NCI-H2171 treated with DMSO at 0.1 percent for 48 hours (cell line): ENCODE measurements around the gene ME2.
"Not testable (repeated sequence)": the region's sequence is repeated elsewhere in the genome, so short reads cannot be mapped to it uniquely, and the experiment has no call there.

Experiments used
- DNase-seq: peaks from one replicate; lab custom pipeline; 2025; lab: John Stamatoyannopoulos, UW

The ME2 gene

DNA sequence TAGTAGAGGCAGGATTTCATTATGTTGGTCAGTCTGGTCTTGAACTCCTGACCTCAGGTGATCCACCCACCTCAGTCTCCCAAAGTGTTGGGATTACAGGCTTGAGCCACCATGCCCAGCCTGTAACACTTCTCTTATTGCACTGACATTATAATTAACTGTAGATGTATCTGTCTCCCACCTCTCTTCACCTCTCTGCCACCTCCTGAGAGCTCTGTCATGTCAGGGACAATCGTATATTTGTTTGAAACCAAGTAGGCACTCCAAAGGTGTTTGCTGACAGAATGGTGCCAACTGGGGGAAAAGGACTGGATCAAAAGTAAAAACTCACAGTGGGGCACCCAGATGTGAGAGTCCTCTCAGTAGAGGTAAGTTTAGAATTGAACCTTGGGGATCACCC lies 17.3 kb upstream of the ME2 start:
- no peak for DNase-seq

DNA sequence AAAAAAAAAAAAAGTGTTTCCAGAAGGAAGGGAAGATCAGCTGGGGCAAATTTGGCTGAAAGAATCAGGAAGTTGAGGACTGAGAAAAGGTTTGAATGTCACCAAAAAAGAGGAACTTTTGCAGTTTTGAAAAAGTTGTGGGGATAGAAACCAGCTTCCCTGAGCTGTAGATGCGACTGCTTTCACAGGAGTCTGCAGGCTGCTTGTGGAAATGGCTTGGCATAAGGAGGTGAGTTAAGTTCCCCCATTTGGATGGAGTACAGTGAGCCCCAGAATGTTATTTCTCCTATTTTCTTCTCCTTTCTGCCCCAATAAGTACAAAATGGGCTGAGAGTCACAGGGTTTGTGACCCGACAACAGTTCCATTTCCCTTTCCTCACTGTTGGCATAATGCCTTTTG lies 16.5 kb upstream of the ME2 start:
- DNase-seq, result no peak

DNA sequence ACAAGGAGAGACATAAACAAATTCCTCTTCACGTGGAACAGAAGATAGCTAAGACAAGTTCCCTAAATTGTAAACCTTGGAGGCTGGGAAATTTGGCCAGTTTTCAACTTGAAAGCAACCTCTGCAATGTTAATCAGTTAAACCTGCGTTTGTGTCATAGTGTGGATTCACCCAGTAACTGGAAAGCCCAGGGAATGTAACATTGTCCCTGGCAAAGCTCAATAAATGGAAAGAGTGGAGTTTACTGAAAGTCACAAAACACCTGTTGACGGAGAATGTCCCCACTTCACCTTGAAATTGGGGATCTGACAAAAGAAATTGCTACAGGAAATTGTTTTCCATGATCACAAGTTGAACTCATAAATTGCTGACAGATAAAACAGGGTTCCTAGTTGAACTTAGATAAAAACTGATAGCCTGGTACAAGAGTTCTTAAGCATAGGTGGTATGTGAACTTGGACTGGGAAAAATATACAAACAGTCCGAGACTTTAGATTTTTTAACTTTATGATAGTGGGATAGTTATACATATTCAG lies 15.0 kb upstream of the ME2 start:
- no peak for DNase-seq

DNA sequence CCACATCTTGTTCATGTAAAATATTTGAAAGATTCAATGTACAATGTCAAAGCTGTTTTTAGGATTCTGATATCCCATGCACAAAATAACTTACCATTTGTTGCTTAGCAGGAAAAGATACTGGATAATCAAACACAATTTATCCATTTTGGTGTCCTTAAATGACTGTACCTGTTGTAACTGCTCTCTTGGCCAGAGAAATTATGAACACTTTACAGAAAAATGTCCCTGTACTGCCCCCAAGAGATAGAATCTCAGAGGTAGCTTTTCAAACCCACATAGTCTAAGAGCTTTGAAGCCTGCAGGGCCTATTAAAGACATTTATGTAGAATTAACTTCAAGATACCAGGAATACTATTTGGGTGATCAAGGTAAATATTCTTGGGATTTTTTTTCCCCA lies 12.2 kb upstream of the ME2 start:
- no peak for DNase-seq

DNA sequence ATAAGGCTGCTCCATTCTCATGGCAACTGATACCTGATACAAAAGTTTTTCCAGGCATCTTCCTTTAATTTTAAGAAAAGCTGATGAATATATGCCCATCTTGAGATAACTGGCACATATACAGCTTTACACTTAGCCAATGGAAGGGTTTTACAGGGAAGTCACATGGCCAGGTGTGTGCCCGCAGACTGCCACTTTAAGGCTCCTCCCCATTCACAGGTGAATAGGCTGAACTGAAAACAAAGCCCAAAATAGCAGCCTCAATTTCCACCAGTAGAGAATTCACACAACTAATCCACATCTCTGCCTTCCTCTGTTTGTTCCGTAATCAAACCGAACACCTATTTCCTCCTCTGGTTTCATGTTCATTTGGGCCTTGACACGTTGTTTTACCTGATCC lies 9.8 kb upstream of the ME2 start:
- DNase-seq, result no peak

DNA sequence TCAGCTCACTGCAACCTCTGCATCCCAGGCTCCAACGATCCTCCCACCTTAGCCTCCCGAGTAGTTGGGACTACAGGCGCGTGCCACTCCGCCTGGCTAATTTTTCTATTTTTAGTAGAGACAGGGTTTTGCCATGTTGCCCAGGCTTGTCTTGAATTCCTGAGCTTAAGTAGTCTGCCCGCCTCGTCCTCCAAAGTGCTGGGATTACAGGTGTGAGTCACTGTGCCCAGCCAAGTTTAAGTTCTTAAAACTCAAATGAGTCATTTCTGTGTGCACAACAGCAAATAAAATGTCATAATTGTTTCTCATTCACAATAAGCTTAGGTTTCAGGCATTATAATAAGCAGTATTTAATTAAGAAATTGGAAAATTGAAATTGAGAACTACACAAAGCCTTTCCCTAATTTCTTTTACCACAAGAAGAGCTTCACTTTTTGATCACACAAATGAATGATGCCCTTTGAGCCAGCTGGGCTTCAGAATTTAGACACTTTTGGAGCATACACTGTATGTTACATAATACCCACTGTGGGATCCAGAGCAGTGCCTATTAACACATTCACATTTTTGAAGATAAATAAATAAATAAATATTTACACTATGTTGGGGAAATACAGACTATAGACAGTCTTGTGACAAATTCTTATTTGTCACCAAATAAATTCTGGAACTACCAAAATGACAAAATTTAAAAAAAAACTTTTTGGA lies 8.6 kb upstream of the ME2 start:
- DNase-seq, result no peak

DNA sequence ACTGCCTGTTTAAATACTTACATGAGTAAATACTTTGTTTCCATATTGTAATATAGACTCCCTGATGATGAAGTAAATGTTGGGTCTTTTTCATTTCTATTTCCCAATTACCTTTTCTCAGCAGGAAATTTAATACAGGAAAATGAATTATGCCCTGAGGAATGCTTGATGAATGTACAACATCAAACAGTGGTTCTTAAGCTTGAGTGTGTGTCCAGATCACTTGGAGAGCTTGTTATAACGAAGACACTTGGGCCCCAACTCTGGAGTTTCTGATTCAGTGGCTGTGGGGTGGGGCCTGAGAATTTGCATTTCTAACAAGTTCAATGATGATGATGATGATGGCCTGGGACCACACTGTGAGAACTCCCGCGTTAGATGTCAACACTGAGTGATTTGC lies 7.1 kb upstream of the ME2 start:
- DNase-seq, result no peak

DNA sequence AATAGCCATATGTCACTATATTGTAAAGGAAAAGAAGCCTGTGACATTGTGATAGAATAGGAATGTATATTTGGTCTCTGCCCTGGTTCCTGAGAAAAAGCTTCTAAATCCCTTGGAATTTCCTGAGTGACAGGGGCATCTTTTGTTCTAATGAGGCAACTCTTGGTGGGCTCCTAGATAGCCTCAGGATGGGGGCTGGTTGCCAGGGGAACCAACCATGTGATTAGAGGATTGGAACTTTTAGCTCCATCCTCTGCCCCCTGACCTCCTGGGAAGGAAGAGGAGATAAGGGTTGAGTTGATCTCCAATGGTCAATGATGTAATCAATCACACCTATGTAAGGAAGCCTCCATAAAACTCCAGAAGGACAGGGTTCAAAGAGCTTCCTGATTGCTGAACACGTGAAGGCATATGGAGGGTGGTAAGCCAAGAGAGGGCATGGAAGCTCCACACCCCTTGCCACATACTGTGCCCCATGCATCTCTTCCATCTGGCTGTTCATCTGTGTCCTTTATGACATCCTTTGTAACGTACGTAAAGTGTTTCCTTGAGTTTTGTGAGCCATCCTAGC lies 2.9 kb upstream of the ME2 start:
- DNase-seq, result no peak

DNA sequence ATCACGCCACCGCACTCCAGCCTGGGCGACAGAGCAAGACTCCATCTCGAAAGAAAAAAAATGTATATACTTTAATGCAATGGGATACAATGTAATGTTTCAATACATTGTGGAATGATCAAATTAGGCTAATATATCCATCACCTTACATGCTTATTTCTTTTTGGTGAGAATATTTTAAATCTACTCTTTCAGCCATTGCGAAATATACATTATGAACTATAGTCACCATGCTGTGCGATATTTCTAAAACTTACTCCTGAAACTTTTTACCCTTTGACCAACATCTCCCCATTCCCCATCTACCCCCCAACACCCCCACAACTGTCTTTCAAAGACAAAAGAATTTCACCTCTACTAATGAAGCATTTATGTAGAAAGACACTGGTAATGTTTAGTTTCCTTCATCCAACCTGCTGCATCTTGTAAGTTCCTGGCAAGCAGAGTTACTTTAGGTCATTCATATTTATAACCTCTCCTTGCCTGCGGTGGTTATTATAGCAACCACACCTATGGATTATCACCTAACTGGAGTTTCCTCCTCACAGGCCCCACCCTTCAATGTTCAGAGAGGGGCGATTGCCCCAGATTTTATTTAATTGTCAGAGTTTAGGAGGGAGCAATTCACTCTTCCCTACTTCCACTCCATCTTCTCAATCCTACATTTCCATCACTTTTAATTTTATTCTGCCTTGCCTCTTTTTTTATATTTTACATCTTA lies 1.2 kb upstream of the ME2 start:
- DNase-seq, result no peak

DNA sequence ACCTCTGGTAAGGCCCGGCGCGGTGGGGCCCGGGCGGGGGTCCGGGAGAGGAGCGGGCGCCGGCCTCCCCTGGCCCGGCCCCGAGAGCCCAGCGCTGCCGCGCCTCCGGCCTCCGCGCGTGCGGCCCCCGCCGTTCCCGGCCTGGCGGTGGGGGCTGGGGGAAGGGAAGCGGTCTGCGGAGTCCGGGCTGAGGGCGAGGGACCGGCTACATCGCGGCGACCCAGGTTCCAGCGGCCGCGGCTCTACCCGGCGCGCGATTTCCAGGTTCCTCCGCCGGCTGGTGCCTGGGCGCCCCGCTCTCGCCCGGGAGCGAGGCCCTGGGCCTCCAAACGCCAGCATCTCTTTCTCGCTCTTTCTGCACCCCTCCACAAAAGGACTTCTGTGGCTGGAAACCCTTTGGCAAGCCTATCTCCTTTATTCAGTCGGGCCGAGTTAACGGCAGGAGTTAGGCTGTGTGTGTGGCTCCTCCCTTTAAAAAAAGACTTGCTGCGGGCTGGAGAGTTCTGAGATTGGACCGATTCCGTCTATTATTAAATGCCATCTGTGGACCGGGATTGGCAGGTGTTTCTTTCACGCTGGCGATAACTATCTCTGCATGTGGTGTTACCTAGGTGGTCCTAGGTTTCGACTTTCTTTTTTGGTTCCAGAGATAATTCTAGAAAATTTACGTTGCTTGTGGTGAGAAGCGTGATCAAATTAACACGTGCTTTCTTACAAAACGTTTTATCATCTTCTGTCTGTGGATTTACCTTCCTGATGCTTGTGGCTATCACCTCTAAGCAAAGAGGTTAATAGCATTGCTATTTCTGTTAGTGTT lies 592 bp downstream of the ME2 start:
- DNase-seq, result peak; percentile 56

DNA sequence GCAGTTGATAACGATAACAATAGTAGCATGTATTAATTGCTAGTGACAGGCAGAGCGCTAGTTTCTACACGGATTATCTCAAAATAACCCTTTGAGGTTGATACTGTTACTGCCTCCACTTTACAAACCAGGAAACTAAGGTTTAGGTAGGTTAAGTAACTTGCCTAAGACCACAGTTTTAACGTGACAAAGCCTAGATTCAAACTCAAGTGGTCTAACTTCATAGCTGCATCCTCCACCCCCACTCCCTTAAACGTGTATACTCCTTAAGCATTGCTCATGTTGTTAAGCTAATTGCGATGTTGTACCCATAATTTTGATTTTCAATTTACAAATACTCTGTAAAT lies 1.2 kb downstream of the ME2 start:
- no peak for DNase-seq

DNA sequence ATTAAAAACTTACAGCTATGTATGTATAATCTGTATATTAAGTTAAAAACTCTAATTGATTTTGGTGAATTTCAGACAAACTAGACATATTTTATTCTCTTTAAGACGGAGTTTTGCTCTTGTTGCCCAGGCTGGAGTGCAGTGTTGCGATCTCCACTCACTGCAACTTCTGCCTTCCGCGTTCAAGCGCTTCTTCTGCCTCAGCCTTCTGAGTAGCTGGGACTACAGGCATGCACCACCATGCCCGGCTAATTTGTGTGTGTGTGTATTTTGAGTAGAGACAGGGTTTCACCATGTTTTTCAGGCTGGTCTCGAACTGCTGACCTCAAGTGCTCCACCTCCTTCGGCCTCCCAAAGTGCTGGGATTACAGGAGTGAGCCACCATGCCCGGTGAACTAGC lies 2.0 kb downstream of the ME2 start:
- not testable (repeated sequence) for DNase-seq

DNA sequence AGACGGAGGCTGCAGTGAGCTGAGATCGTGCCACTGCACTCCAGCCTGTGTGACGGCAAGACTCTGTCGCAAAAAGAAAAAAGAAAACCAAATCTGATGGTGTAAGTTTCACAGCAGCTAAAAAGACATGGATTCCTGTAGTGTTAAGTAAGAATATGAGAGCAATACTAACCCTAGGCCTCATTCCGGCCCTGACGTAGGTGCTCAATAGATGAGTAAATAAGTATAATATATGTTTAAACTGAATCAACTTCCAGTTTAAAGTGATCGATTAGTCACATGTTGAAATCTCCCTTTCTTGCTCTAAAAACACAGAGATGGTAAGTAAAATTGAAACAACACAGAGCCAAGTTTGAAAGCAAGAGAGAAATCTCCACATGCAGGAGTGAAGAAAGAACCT lies 8.0 kb downstream of the ME2 start:
- no peak for DNase-seq

DNA sequence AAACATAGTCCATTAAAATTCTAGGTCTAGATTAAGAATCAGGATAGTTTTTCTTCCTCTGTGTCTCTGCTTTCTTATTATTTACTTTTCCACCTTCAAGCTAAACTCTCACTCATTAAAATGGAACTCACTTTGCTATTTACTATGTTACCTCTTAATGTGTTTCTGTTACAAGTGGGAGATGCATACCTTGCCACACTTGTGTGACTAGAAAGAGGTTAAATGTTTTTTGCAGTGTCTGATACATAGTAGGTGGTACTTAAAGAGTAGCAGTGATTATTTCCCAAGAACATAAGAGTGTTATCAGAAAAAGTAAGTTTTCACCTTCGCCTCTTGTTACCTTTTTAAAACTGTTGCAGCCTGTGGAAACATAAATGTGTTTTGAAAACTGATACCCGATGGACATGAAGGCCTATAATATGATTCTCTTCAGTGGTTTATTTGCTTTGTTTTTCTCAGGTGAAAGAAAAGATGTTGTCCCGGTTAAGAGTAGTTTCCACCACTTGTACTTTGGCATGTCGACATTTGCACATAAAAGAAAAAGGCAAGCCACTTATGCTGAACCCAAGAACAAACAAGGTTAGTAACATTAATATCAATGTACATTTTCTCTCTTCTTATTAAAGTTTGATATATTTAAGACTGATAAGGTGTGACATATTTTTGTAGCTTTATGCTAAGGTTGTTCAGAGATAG lies 16.6 kb downstream of the ME2 start:
- no peak for DNase-seq

DNA sequence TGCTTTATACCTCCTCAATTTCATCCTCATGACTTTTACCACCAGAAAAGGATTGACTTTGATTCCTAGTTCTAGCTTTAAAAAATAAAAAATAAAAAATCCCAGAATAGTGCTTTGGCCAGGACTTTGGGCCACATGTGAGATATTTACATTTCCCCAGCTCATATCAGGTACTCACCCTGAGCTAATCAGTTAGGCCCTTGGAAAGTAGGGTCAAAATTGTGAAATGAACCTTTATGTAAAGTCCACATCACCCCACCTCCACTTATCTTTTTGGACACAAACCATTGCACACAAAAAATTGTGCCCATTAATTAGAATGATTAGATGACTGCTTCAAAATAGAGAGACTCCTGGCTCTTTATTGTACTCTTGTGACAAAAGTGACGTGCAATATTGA lies 17.2 kb downstream of the ME2 start:
- DNase-seq, result no peak

DNA sequence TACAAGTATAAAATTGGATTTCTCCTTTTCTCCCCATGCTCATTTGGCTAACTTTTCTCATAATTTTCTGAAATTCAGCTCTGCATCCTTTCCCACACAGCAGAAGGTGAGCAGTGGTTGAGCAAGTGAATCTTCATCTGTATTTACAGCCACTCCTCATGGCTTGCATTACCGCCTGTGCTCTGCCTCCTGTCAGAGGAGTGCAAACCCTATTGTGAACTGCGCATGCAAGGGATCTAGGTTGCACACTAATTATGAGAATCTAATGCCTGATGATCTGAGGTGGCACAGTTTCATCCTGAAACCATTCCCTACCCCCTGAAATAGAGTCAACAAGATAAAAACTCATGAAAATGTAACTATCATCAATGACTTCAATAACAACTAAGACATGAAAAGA lies 20.0 kb downstream of the ME2 start:
- no peak for DNase-seq

DNA sequence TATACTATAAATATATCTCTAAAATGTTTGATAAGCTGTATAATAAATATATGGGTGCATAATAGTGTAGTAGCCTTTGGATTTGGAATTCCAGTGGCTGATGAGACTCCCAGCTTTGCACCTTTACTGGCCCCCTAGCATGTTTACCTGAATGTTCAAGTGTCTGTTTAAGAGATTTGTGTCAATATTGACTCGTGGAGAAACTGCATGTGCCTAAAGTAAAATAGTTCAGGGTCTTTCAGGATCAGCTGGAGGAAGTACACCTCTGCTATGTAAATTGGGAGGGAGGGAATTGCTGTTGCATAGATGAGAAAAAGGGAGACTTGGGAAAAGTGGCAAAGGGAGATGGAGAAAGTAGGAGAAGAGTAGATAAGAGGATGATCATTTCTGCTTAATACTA lies 23.9 kb downstream of the ME2 start:
- no peak for DNase-seq

DNA sequence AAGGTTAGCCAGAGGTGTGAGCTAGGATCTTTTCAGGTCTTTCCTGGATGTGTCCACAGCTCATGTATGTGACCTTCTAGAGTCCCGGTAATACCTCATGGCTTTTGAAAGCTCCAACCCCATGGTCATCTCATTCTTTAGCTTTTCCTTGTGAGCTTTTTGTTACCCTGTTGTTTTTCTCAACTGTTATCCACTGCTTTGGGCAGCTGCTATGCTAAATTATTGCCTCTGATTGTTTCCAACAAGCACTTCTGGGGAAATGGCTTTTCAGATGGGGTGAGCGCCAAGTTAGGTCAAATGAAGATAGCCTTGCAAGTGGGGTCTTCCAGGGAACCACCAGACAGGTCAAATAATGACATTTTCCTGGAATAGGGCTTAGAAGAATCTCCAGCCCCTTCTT lies 27.9 kb downstream of the ME2 start:
- no peak for DNase-seq

DNA sequence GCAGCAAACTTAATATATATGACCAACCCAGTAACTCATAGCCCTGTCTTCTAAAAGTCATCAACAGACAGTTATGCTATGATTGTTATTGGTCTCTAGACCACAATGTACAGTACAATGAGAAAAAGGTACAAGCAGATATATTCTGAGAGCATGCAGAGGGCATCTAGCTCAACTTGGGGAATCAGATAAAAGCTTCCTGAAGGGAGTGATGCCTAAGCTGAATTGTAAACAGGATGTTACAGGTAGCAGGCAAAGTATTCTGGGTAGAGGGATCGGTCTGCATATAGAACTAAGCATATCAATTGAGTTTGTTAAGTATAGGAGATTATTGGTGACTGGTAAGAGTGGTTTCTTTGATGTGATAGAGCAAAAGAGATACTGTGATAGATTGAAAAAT lies 30.3 kb downstream of the ME2 start:
- DNase-seq, result no peak

DNA sequence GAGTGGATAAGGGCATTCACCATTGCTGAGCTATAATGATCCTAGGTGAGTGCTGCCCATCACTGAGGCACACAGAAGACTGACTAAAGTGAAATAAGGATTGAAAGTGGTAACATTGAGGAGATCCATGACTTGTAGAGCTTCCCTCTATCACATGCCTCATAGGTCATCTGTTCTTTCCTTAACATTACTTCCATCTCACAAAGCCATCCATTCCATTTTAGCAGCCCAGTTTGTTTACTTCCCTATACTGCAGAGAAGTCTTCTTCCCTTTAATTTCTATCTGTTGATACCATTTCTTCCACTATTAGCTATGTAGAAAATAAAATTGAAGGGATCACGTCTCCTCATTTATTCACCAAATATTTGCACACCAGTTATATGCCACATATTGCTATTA lies 32.1 kb downstream of the ME2 start:
- no peak for DNase-seq

DNA sequence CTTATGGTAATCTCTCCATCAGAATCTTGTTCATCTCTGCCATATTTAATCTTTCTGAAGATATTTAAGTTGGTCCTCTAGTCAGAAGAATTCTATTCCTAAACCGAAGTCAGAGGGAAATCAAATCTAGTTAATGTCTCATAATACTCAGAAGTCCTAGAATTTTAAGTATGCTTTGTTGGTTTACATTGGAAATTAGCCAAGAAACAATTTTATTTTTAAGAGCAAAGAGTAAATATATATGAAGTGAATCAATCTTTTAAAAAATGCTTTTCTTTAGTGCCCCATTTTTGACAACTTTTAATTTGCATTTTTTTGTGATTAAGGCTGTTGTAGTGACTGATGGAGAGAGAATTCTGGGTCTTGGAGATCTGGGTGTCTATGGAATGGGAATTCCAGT lies 38.1 kb downstream of the ME2 start:
- no peak for DNase-seq

DNA sequence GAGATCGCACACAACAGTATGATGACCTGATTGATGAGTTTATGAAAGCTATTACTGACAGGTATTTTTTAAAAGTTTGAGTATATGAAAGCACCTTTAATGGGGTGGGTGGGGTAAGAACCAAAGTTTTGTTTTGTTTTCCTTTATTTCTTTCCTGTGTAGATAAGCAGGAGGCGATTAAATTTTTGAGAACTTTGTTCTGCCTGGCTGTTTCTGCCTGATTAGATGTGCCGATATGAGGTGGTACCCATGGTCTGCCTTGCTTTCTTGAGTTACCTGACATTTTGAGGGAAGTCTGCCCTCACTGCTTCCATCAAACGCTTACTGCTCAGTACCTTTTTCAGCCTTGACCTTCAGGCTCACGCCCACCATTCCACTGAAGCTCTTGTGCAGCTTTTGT lies 39.2 kb downstream of the ME2 start:
- DNase-seq, result no peak
